Thymus (tissue), 11 donors: ENCODE measurements around the gene KRT4. TPM values are rescaled to one million over a fixed set of nuclear protein-coding genes. Genes with fewer than 3 reads are reported as not detected.

Experiments used
- DNase-seq, 9 donors: peaks; one replicate each; pipeline ENCODE4 v3.0.0-alpha.2; 2013; ENCODE audit warnings: low spot score in 9 of 9, low read depth in 6 of 9, missing footprints in 1 of 9
- H3K27ac ChIP-seq, 2 donors: one replicate each; pipeline ENCODE4 v1.5.1; 2013; ENCODE audit warnings: control low read depth in 1 of 2, low read depth in 1 of 2, low read length in 1 of 2, mild to moderate bottlenecking in 1 of 2, moderate library complexity in 1 of 2
- H3K27me3 ChIP-seq, 2 donors: one replicate each; pipeline ENCODE4 v1.5.1; 2013; ENCODE audit warnings: low read length in 1 of 2; ENCODE audit not compliant: control insufficient read depth in 2 of 2, insufficient read depth in 1 of 2
- H3K36me3 ChIP-seq, 2 donors: one replicate each; pipeline ENCODE4 v1.5.1; 2013; ENCODE audit warnings: low read length in 1 of 2, mild to moderate bottlenecking in 1 of 2, moderate library complexity in 1 of 2; ENCODE audit not compliant: control insufficient read depth in 2 of 2, insufficient read depth in 2 of 2
- H3K4me1 ChIP-seq, 2 donors: one replicate each; pipeline ENCODE4 v1.5.1; 2013; ENCODE audit warnings: low read length in 2 of 2; ENCODE audit not compliant: control insufficient read depth in 2 of 2, insufficient read depth in 2 of 2
- H3K4me3 ChIP-seq, 2 donors: one replicate each; pipeline ENCODE4 v1.5.1; 2013; ENCODE audit warnings: low read length in 2 of 2, control low read depth in 1 of 2, mild to moderate bottlenecking in 1 of 2
- H3K9me3 ChIP-seq, 2 donors: one replicate each; pipeline ENCODE4 v1.5.1; 2013; ENCODE audit warnings: low read length in 1 of 2, mild to moderate bottlenecking in 1 of 2; ENCODE audit not compliant: control insufficient read depth in 2 of 2, insufficient read depth in 1 of 2
- WGBS: extraction: QIAGEN DNeasy Blood & Tissue Kit; methylation state at CpG from one replicate; pipeline ENCODE4 v1.1.7; 2013; 5-methylcytosine and 5-hydroxymethylcytosine counted together
- polyA plus RNA-seq: library from polyadenylated mRNA; stranded (reverse); fragments of 200-250 nt; gene quantifications from one replicate; pipeline ENCODE4 v1.2.3, GENCODE V29; 2013
- total RNA-seq: library from RNA; stranded (reverse); fragments of 120-200 nt; gene quantifications from one replicate; pipeline ENCODE4 v1.2.4, GENCODE V29; 2013
- donor health status: healthy.

KRT4 gene
- total and polyA plus RNA-seq, 2 donors, result 0.66 to 24.8 TPM

DNA sequence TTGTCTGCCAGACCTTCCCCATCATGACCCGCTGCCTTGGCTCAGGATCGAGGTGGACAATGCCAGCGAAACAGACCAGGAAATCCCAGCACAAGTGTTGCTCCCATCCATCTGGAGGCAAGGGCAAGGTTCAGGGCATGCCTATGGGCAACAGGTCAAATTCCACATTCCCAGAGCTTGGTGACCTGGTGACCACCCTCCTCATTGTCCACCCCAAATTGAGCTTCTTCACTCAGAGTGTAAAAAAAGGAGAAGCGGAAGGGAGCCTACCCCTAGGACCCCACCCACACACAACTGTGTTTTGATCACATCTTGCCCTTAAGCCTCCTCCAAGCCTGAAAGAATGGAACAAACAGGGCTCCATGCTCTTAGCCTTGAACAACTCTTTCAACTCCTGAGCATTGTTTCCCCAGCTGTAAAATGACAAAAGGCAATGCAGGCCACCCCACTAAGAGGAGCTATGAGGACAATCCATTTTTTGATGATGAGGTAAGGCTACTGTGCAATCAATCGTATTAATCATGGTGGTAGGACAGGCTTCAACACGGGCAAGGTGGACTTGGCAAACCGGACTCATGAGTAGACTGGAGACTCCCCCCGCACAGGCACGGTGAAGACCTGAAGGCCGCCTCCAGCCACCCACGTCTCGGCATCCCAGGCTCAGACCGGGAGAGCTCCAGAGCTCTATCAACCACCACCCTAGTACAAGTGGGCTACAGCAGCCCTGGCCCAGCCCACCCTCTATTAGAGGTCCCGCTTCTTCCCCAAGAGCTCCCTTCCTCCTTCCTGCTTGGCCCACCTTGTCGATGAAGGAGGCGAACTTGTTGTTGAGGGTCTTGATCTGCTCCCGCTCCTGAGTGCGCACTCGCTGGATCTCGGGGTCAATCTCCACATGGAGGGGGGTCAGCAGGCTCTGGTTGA, 19.3 kb upstream of the KRT4 start:
- Histone ChIP-seq H3K27ac (no peak overlapping the region), H3K4me3 (no peak overlapping the region), H3K36me3 (no peaks in the 10 kb centered on the region), H3K27me3 (peaks cover 0 to 9% of the 10 kb centered on the region in 2 donors), H3K4me1 (peaks cover 0 to 2% of the 10 kb centered on the region in 2 donors), H3K9me3 (no peaks in the 10 kb centered on the region)
- DNase-seq, result no peak
- 94% methylated on average over 20 of the region's 20 CpGs for WGBS

DNA sequence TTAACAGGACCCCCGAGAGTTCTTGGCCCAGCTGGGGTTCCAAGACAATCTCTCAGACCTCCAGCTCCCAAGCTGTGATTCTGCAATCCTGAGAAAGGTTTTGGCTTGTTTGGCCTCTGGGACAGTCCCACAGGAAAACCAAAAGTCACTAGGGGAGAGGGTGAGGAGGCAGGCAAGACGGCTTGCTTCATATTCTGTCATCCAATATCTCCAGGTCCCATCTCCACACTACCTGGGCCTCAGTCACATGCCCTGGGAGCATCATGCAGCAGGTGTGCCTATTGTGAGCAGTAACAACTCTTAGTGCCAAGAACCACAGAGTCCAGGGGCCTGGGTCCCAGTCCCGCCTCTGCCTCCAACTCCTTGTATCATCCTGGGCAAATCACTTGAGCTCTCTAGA, 18.5 kb upstream of the KRT4 start:
- H3K4me1 ChIP-seq, result no peaks in the 10 kb centered on the region
- no peak overlapping the region for H3K4me3 ChIP-seq
- H3K27ac ChIP-seq, result no peak overlapping the region
- H3K9me3 ChIP-seq, result no peaks in the 10 kb centered on the region
- DNase-seq, result no peak
- peaks cover 0 to 5% of the 10 kb centered on the region in 2 donors for H3K27me3 ChIP-seq
- WGBS, result 84% methylated on average over 3 of the region's 3 CpGs
- no peaks in the 10 kb centered on the region for H3K36me3 ChIP-seq

DNA sequence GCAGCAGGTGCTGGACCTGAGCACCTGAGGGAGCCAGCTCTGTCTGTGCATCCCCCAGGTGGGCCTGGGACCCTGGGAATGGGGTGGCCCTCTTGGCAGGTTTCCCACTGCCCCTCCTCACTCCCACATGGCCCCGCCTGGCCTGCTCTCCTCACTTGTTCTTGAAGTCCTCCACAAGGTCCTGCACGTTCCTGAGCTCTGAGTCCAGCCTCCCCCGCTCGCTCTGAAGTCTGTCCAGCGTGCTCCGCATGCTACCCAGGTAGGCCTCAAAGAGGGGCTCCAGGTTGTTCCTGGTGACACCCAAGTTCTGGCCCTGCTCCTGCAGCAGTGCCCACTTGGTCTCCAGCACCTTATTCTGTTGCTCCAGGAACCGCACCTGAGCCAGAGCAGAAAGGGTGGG, 17.3 kb upstream of the KRT4 start:
- WGBS, result 89% methylated on average over 7 of the region's 7 CpGs
- Histone ChIP-seq H3K27me3 (peaks cover 0 to 5% of the 10 kb centered on the region in 2 donors), H3K36me3 (no peaks in the 10 kb centered on the region), H3K4me3 (no peak overlapping the region), H3K4me1 (no peaks in the 10 kb centered on the region), H3K9me3 (no peaks in the 10 kb centered on the region), H3K27ac (no peak overlapping the region)
- no peak for DNase-seq

DNA sequence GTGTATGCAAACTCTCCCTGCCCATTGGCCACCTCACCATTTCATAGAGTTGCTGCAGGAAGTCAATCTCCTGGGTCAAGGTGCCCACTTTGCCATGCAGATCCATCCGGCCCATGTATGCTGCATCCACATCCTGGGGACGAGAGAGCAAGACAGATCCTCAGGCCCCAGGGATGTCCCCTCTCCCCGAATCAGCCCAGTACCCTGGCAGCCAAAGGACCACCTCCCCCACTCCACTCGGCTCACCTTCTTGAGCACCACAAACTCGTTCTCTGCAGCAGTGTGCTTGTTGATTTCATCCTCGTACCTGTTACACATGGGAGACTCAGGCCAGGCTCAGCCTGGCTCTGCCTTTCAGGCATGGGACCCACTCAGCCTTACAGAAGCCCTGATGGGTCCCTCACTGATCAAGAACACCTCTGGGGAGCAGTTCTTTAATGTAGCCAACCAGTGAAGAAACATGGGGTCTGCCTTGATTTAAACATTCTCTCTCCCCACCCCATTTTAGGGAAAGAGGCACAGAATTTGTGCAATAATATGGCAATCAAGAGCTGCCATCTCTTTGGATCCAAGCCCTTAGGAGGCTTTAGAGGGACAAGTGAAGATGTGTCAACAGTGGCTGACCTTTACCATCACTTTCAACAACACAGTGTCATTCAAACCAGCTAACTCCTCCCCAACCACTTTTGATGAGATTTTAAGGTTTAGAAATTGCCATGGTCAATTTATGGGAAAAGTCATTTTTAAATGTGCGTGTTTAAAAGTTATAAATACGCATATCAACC, 16.3 kb upstream of the KRT4 start:
- WGBS, result 88% methylated on average over 8 of the region's 8 CpGs

DNA sequence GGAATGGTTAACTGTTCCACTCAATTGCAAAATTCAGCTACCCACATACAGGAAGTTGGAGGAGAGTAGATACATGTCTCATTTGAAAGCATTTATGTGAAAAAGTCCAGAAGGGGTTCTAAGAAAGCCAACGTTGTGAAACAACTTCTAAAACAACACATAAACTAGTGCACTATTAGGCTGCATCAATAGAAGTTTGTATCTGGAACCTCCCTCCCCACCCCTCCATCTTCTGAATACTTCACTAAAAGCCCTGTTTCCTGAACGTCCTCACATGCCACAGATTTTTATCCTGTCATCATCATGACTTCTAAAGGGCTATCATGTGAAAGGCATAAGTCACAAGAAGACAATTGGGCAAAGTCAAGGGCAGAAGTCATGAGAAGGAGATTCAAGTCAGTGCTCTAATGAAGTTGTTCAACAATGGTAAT, 14.7 kb upstream of the KRT4 start:
- DNase-seq, result no peak
- H3K4me3 ChIP-seq, result no peak overlapping the region
- H3K36me3 ChIP-seq, result no peaks in the 10 kb centered on the region
- no peaks in the 10 kb centered on the region for H3K4me1 ChIP-seq
- peaks cover 0 to 5% of the 10 kb centered on the region in 2 donors for H3K27me3 ChIP-seq
- 25% methylated on average over 2 of the region's 2 CpGs for WGBS
- no peaks in the 10 kb centered on the region for H3K9me3 ChIP-seq
- no peak overlapping the region for H3K27ac ChIP-seq

More for the DNA sequence above, 16.3 kb upstream of the KRT4 start:
- no peaks in the 10 kb centered on the region for H3K36me3 ChIP-seq
- no peaks in the 10 kb centered on the region for H3K9me3 ChIP-seq
- no peak for DNase-seq
- peaks cover 0 to 5% of the 10 kb centered on the region in 2 donors for H3K27me3 ChIP-seq
- no peak overlapping the region for H3K27ac ChIP-seq
- H3K4me1 ChIP-seq, result no peaks in the 10 kb centered on the region
- H3K4me3 ChIP-seq, result no peak overlapping the region

DNA sequence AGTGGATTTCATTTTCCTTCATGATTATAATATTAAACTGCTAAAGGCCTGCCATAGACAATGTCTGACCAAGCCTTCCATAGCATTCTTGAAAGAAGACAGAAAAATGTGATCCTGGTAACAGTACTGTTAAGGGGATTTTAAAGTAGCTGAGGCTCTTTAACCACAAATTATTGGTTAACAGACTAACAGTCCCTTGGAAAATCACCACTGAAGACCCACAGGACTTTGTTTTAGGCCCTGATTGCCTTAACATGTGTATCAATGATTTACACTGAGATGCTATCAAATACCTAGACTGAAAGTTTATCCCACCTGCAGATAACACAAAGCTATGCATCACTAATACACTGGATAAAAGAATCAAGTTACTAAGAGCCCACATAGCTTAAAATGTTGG, 14.2 kb upstream of the KRT4 start:
- no peak for DNase-seq
- no peak overlapping the region for H3K4me3 ChIP-seq
- H3K27me3 ChIP-seq, result peaks cover 0 to 5% of the 10 kb centered on the region in 2 donors
- H3K36me3 ChIP-seq, result no peaks in the 10 kb centered on the region
- H3K27ac ChIP-seq, result no peak overlapping the region
- H3K9me3 ChIP-seq, result no peaks in the 10 kb centered on the region
- H3K4me1 ChIP-seq, result no peaks in the 10 kb centered on the region

DNA sequence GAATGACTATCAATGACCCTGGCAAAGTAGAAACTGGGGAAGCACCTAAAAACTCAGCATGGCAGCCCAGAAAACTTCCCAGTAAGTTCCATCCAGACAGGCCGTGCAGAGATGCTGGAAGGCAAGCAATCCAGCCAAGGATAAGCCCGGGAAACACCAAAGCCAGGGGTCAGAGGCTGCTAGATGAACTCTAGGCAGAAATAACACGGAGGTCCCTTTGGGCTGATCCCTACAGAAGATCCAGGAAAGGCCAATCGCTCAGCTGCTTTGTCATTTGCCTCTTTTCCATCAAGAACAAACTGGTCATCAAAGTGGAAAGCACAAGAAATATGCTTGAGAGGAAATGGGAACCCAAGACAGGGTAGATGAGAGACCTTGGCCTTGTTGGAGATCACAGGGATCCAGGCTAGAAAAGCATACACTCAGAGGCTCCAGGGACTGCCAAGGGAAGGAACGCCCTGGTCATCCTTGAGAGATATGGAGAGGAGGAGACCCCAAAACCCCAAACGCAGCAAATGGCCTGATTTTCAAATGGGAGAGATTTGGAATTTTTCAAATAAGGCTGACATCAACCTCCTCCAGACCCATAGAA, 13.7 kb upstream of the KRT4 start:
- peaks cover 0 to 5% of the 10 kb centered on the region in 2 donors for H3K27me3 ChIP-seq
- no peak overlapping the region for H3K4me3 ChIP-seq
- peaks cover 0 to under 1% of the 10 kb centered on the region in 2 donors for H3K4me1 ChIP-seq
- no peaks in the 10 kb centered on the region for H3K36me3 ChIP-seq
- WGBS, result 94% methylated on average over 6 of the region's 6 CpGs
- no peak overlapping the region for H3K27ac ChIP-seq
- no peaks in the 10 kb centered on the region for H3K9me3 ChIP-seq
- no peak for DNase-seq

DNA sequence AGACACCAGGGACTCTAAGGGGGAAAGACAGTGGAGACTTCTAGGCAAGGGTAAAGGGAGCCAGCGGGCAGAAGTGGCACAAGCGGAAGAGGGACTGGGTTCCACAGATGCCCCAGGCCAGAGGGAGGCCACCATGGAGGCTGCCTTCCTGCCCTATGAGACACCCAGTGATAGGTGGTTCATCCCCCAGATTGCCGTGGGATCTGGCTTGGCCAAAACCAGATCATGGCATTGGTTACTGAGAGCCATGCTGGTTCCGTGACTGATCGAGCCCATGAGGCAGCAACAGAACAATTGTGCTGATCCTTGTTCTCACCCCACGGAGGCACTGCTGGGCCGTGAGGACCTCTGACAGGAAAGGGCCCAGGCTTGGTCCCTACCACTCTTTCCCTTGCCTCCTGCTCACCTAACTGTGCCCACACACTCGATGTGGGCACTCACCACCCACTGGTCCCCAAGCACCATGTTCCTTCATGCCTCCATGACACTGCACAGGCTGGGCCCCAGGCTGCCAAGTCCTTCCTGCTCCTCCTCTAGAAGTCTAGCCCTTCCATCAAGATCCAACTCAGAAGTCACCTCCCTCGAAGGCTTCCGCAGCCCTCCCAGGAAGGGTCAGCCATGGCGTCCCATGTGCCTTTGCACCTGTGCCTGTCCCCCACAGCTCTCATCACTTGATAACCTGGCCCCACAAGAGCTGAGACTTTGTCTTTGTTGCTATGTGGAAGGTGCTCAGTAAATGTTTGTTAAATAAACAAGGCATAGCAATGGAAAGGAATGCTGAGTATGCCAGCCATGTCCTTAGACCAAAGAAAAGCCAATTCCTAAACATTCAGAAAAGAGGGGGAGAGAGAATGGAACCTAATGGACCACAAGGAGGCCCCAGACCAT, 12.9 kb upstream of the KRT4 start:
- WGBS, result 97% methylated on average over 11 of the region's 11 CpGs
- Histone ChIP-seq H3K27me3 (peaks cover 0 to 5% of the 10 kb centered on the region in 2 donors), H3K36me3 (no peaks in the 10 kb centered on the region), H3K27ac (no peak overlapping the region), H3K4me1 (peaks cover 0 to 2% of the 10 kb centered on the region in 2 donors), H3K4me3 (no peak overlapping the region), H3K9me3 (no peaks in the 10 kb centered on the region)
- no peak for DNase-seq
